HG03442 (cell line): ENCODE data around the gene CHMP2A.
"Not testable (repeated sequence)": the region's sequence is repeated elsewhere in the genome, so short reads cannot be mapped to it uniquely, and the experiment has no call there.

Source experiments
- ATAC-seq: cut with Tn5 transposase; IDR thresholded peaks from one replicate; pipeline ENCODE4 v1.9.1; 2021; ENCODE audit warnings: mild to moderate bottlenecking, moderate library complexity; ENCODE audit not compliant: unreplicated experiment

Gene CHMP2A

DNA sequence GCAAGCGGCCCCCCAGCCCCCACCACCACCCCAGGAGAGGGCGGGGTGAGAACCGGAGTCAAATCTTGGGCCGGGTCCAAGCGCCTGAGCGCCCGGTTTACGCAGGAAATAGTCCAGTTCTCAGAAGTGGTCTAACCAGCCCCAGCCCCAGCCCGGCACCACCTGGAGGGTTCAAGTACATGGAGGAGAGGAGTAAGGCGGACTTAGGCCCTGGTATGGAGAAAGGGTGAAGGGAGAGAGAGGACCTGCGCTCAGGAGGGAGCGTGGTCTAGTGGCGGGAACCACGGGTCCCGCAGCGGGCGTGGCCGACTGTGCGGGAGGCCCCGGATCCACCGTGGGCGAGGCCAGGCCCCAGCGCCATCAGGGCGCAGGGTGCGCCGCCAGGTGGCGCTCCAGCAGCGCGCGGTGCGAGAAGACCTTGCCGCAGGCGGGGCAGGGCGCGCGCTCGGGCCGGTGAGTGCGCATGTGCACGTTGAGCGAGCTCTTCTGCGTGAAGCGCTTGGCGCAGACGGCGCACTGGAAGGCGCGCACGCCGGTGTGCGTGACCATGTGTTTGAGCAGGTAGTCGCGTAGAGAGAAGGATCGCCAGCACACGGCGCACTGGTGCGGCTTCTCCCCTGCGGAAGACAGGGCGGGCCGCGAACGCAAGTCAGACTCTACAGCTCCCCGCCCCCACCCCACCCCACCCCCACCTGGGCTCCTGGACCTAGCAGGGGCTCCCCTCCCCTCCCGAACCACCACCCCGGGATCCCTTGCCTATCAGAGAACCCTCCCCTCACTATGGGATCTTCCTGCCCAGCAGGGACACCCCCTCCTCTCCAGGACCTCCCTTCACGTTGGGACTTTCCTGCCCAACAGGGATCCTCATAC, 41.0 kb downstream of the CHMP2A start:
- peak; percentile 66 for ATAC-seq

GRCh38 chr19:58513213-58513693, 41.7 kb downstream of the CHMP2A start:
- ATAC-seq: no peak

DNA sequence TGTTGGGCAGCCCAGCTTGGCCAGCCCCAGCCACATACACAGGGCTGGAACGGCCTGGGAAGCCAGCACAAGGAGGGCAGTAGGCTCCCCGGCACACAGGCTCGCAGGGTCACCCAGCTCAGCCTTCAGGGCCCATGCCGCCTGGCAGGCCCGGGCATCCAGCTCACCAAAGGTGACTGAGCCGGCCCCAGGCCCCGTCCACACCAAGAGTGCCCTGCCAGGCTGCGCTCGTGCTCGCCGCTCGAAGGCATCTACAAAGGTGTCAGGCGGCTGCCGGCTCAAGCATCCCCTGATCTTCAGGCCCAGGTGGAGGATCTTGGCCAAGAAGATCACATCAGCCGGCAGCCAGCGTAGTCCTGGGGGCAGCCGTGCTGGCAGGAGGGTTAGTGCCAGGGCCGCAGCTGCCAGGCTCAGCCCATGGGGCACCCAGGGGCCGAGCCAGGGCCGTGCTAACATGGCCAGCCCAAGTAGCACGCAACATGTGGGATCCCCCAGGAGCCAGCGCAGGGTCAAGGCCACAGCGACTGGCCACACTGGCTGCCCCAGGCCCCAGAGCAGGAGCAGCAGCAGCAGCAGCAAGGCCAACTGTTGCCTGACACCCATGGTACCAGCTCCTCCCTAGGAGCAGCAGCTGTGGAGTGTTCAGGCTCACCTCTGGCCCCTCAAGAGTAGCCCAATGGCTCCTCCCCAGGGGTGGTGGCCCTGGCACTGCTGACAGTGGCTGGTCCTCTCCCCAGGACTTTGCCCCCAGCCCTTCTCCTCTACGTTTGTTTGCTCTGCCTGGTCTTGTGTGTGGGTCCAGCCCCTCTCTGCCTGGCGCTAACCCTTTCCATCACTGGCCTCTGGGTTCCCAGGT, 43.3 kb downstream of the CHMP2A start, which contains the start of gene SLC27A5:
SLC27A5 (minus strand) TSS at position 640 of the 856 bp plus-strand sequence; CDS start at position 603, 37 bp downstream.
- no peak for ATAC-seq

- ATAC-seq: no peak
Observed at GRCh38 chr19:58510084-58510862, 44.6 kb downstream of the CHMP2A start.

DNA sequence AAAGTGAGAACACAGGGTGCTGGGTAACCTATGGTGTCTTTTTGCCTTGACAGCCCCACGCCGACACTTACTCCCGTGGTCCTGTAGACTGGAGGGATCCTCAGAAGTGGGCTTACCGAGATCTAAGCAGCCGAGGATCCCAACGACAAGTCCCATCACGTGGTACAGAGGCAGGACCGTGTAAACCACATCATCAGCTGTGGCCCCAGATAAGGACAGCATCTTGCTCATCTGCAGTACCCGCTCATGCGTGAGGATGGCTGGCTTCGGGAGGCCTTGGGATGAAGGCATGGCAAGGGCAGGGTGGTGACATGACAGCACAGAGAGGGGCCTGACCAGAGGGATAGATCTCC, 45.2 kb downstream of the CHMP2A start:
- ATAC-seq: no peak

- ATAC-seq: not testable (repeated sequence)
Observed at GRCh38 chr19:58507602-58508223, 47.2 kb downstream of the CHMP2A start.
